Kasumi-1 (cell line): Measurements from ENCODE around the gene SNX12.
"Not testable (repeated sequence)": the region's sequence is repeated elsewhere in the genome, so short reads cannot be mapped to it uniquely, and the experiment has no call there.

Source experiments
- DNase-seq, 2 experiments: peaks; one replicate each; lab custom pipeline; 2025; lab: John Stamatoyannopoulos, UW

The SNX12 gene

DNA sequence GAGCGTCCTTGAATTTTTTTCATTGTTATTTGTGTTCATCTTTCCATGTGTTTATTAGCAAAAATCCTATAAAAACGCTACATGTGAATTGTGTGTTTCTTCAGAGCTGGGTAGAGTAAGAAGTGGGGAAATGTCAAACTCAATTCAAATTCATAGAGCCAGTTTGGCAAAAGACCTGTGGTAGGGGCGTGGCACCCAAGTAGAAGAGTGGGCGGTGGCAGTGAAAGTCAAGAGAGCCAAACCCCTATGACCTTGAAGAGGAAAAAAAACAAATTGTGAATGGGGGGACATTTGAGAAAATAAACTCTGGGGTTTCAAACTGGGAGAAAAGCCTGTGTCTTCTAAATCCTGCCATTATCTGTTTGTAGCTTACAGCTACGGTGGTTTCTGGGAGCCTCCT, 23.1 kb upstream of the SNX12 start:
- DNase-seq = no peak

- DNase-seq = no peak
Measured at GRCh38 chrX:71085900-71086299, 17.8 kb upstream of the SNX12 start.

DNA sequence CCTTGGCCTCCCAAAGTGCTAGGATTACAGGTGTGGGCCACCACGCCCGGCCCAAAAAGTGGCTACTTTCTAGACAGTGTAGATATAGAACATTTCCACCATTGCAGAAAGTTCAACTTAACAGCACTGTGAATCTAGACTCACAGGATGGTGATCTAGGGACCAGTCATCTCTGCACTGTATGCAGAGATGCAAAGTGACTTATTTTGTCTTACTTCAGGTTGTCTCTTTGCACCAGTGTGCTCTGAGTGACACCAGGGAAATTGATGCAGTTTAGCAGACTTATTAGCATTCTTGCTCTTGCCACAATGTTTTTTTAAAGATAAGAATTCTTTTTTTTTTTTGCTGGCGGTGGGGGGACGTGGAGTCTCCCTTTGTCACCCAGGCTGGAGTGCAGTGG, 14.7 kb upstream of the SNX12 start:
- no peak for DNase-seq

- DNase-seq = no peak
Measured at GRCh38 chrX:71082124-71082647, 14.1 kb upstream of the SNX12 start.

- DNase-seq = no peak
Measured at GRCh38 chrX:71081330-71082123, 13.4 kb upstream of the SNX12 start.

- DNase-seq = no peak
Measured at GRCh38 chrX:71070531-71070930, 2.4 kb upstream of the SNX12 start.

- DNase-seq = no peak
Measured at GRCh38 chrX:71067712-71068043, 456 bp downstream of the SNX12 start.

- no peak for DNase-seq
Measured at GRCh38 chrX:71067089-71067488, 1.0 kb downstream of the SNX12 start.

DNA sequence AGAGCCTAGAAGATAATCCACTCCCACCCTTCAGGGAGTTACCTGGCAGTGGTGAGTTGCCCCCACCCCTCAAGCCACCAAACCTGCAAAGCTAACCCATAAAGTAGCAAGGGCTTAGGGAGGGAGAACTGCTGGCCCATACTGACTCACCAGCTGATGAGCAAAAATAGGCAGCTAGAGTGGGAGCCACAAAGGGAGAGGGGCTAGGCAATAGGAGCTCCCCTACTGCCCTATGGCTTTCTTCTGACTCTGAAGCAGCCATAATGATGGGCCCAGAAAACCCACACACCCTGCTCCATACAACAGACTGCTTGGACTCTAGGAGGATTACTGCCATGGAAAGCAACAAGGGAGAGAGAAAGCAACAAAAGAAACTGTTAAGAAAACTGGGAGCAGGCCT, 8.0 kb downstream of the SNX12 start:
- DNase-seq = no peak

- DNase-seq = peak; percentile 36 to 40
Measured at GRCh38 chrX:71057848-71058530, 10.1 kb downstream of the SNX12 start.

DNA sequence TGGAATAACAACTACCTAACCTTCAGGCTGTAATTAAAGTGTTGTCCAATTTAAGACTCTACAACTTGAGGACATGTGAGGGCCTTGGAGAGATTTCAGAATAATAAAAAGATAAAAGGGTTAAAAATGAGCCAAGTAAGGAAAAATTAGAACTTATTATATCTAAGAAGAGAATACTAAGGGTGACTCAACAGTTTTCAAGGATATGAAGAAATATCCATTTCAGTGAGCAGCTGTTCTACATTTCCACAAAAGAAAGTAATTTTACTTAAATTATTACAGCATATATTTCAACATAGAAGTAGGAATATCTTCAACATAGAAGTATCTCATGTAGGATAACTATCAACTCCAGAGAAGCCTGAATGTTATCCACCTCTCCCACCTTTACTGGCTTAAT, 11.3 kb downstream of the SNX12 start:
- no peak for DNase-seq

GRCh38 chrX:71053217-71053621, 14.9 kb downstream of the SNX12 start:
- DNase-seq = peak; percentile 81 to 87

GRCh38 chrX:71052721-71053120, 15.4 kb downstream of the SNX12 start:
- peak; percentile 11 to 31 for DNase-seq

- DNase-seq = not testable (repeated sequence)
Measured at GRCh38 chrX:71047891-71048290, 20.2 kb downstream of the SNX12 start.

DNA sequence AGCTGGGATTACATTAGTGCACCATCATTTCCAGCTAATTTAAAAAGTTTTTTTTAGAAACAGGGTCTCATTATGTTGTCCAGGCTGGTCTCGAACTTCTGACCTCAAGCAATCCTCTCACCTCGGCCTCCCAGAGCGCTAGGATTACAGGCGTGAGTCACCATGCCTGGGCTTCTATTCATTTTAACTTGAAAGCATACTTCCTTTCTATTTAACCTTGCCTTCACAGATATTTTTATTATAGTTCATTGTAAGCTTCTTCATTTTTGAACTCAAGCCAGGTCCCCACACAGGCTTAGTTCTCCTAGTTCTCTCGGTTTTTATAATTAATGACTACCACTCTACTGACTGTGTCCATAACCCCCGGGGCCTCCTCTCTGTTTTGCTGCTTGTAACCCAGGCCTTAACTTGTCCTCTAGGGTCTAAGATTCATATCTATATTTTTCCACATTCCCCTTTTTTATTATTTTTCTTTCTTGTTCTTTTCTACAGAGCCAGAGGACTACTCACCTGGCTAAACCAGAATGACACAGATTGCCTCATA, 50.7 kb downstream of the SNX12 start:
- DNase-seq = no peak
